Hepatocyte (in vitro differentiated cells): ENCODE measurements around the gene CD1D.

Experiments
- CTCF ChIP-seq: fragments of 200-600 bp; sonication (generic); IDR thresholded peaks from 2 replicates; pipeline ENCODE4 v1.5.1; 2016; ENCODE audit warnings: antibody characterized with exemption, mild to moderate bottlenecking; ENCODE audit not compliant: poor library complexity
- EZH2 ChIP-seq: fragments of 200-600 bp; sonication (generic); IDR thresholded peaks from 2 replicates; pipeline ENCODE4 v1.6.1; 2016; ENCODE audit warnings: antibody characterized with exemption, mild to moderate bottlenecking, borderline replicate concordance

GRCh38 chr1:158163000-158163947 is 17.4 kb upstream of the CD1D start:
- TF ChIP-seq CTCF (no peak), EZH2 (no peak)
